ENCODE results near the gene MAFB.

MAFB gene

DNA sequence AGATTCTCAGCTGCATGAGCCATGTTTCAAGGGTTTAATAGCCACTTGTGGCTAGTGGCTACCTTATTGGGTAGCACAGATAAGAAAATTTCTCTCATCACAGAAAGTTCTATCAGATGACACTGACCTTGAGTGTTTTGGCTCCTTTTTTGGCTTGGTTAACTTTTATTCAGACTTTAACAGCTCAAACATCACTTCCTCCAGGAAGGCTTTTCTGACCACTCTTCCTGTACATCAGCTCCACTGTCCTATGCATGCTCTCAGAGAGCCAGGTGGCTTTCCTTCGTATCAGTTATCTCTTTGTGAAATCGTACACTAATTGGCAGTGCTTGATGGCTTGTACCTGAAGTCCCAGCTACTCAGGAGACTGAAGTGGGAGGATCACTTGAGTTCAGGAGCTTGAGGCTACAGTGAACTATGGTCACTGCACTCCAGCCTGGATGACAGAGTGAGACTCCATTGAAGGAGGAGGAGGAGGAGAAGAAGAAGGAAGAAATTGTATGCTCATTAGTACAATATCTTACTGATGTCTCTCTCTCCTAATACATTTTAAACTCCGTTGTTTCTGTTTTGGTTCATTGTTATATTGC lies 10.7 kb downstream of the MAFB start:
- DNase-seq (ENCODE audit: extremely low read depth, low read depth) = no peak
- TF ChIP-seq, protein P1, sequence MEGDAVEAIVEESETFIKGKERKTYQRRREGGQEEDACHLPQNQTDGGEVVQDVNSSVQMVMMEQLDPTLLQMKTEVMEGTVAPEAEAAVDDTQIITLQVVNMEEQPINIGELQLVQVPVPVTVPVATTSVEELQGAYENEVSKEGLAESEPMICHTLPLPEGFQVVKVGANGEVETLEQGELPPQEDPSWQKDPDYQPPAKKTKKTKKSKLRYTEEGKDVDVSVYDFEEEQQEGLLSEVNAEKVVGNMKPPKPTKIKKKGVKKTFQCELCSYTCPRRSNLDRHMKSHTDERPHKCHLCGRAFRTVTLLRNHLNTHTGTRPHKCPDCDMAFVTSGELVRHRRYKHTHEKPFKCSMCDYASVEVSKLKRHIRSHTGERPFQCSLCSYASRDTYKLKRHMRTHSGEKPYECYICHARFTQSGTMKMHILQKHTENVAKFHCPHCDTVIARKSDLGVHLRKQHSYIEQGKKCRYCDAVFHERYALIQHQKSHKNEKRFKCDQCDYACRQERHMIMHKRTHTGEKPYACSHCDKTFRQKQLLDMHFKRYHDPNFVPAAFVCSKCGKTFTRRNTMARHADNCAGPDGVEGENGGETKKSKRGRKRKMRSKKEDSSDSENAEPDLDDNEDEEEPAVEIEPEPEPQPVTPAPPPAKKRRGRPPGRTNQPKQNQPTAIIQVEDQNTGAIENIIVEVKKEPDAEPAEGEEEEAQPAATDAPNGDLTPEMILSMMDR (IDR thresholded peaks at IDR 0.05; ENCODE audit: low read depth, low read length, missing control alignments) = no peak
- H3K4me3 ChIP-seq (replicated peaks; ENCODE audit: low read depth, low read length) = no peak overlapping the region

DNA sequence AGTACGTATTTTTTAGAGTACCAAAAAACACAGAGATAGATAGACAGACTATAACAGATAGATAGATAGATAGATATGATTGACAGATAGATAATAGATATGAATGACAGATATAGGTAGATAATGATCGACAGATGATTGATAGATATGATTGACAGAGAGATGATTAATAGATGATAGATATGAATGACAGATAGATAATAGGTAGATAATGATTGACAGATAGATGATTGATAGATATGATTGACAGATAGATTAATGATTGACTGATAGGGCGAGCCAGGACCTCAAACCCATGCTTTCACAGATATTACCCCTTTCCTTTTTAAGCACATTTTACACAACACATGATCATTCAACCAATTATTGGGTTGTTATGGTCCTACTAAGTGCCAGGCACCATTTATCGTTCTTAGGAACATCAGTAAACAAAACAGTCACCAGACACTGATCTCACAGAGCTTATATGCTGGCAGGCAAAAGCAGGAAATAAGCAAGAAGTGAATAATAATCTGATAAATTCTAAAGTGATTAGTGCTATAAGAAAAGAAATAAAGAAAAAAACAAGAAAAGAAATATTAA lies 11.6 kb downstream of the MAFB start:
- no peak for DNase-seq (ENCODE audit: extremely low read depth, low read depth)
- TF ChIP-seq, protein P1 (IDR thresholded peaks at IDR 0.05; ENCODE audit: low read depth, low read length, missing control alignments) = no peak
- H3K4me3 ChIP-seq (replicated peaks; ENCODE audit: low read depth, low read length) = no peak overlapping the region

DNA sequence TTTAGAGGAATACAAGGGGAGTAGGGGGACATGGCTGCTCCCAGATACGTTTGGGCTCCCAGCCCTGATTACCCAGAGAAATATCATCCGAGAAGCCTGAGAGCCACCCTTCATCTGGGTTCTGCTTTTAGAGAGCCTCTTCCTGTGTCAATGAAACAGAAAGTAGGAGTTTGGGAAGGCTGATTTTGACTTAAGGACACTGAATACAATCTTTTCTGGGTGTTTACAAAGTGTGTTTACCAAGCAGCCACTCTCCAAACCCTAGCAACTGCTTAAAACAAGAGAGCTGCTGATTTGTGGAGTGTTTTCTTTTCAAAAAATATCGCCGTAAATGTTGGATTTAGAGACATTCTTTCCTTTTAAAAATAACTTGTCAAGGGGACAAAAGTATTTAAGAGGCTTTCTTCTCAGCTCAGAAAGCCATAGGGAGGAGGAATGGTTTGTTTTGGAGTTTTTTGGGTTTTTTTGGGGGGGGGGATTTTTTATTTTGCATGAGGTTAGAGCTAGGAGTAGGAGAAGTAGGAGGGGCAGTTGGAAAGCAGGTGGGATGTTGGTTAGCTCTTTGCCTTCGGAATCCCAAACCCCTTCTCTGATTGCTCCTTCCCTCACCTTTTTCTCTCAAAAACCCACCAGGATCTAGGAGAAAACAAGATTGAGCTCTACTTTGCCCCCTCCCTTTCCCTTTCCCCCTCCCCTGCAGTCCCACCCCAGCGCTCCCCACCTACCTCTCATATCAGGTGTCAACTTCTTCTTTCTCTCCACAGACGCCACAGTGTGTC lies 12.4 kb downstream of the MAFB start:
- DNase-seq (ENCODE audit: extremely low read depth, low read depth) = no peak
- no peak overlapping the region for H3K4me3 ChIP-seq (replicated peaks; ENCODE audit: low read depth, low read length)
- TF ChIP-seq, protein P1 (IDR thresholded peaks at IDR 0.05; ENCODE audit: low read depth, low read length, missing control alignments) = no peak

DNA sequence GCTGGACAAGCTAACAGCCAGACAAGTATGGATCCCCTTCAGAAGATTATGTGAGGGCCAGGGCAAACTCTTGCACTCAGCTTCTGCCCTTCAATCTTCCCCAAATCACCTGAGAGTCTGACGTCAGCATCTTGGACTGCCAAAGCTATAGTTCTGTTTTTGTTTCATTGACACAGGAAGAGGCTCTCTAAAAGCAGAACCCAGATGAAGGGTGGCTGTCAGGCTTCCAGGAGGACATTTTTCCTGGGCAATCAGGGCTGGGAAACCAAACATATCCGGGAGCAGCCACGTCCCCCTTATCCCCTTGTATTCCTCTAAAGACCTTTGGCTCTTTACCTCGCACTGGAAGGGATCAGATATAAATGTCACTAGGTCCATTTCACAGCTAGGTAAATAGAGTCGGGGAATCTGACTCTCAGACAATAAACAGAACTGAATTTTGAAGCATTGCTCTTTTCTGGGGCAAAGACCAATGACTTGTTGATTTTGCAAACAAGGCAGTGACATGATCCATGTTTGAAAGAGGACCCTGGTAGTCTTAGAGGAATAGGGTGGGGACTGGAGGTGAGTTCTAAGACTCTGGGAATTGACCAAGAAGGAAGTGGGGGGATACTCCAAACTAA lies 13.3 kb downstream of the MAFB start:
- TF ChIP-seq, protein P1 (IDR thresholded peaks at IDR 0.05; ENCODE audit: low read depth, low read length, missing control alignments) = no peak
- no peak for DNase-seq (ENCODE audit: extremely low read depth, low read depth)
- no peak overlapping the region for H3K4me3 ChIP-seq (replicated peaks; ENCODE audit: low read depth, low read length)

GRCh38 chr20:40673442-40673841 lies 15.6 kb downstream of the MAFB start:
- no peak for DNase-seq (ENCODE audit: extremely low read depth, low read depth)
- H3K4me3 ChIP-seq (replicated peaks; ENCODE audit: low read depth, low read length) = no peak overlapping the region
- TF ChIP-seq, protein P1 (IDR thresholded peaks at IDR 0.05; ENCODE audit: low read depth, low read length, missing control alignments) = no peak

DNA sequence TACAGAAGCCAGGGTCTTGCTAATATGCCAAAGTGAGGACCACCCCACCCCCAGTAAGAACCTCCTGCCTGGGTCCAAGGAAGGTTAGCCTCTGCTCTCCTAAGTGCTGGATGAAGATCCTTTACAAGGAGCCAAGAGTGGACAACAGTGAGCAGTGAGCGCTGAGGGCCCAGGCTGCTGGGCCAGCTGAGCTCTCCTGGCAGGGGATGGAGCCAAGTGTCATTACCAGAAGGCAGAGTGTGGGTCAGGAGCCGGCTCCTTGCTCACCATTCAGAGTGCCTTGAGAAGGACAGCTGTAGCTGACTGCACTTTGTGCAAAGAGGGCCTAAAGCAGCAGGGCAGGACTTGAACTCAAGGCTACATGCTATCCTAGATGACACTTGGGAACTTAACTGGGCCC lies 16.9 kb downstream of the MAFB start:
- no peak overlapping the region for H3K4me3 ChIP-seq (replicated peaks; ENCODE audit: low read depth, low read length)
- DNase-seq (ENCODE audit: extremely low read depth, low read depth) = no peak
- TF ChIP-seq, protein P1 (IDR thresholded peaks at IDR 0.05; ENCODE audit: low read depth, low read length, missing control alignments) = no peak

Measured in HFF-Myc (cell line).